GM18502 (cell line): ENCODE data around the gene ZFAND2A.
"Not testable (repeated sequence)": the region's sequence is repeated elsewhere in the genome, so short reads cannot be mapped to it uniquely, and the experiment has no call there.

Experiments
- ATAC-seq: cut with Tn5 transposase; IDR thresholded peaks from one replicate; pipeline ENCODE4 v1.9.1; 2021; ENCODE audit warnings: mild to moderate bottlenecking; ENCODE audit not compliant: unreplicated experiment, poor library complexity

ZFAND2A gene

GRCh38 chr7:1175967-1176851 lies 16.2 kb upstream of the ZFAND2A start:
- no peak for ATAC-seq

DNA sequence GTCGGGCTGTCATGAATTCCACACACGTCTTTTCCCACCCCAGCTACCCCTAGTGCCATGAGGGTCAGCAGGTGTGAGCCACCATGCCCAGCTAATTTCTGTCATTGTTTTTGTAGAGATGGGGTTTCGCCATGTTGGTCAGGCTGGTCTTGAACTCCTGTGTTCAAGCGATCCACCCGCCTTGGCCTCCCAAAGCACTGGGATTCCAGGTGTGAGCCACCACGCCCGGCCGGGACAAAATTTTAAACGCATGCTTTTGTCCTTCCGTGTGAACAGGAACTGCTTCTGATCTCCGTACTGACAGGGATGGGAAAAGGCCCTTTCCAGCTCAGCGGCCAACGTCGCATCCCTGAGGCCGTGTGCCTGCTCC lies 15.6 kb upstream of the ZFAND2A start:
- no peak for ATAC-seq

GRCh38 chr7:1174881-1175596 lies 15.0 kb upstream of the ZFAND2A start:
- no peak for ATAC-seq

- ATAC-seq, result no peak
Measured at GRCh38 chr7:1174002-1174401, 14.0 kb upstream of the ZFAND2A start.

- no peak for ATAC-seq
Measured at GRCh38 chr7:1172666-1173523, 12.9 kb upstream of the ZFAND2A start.

DNA sequence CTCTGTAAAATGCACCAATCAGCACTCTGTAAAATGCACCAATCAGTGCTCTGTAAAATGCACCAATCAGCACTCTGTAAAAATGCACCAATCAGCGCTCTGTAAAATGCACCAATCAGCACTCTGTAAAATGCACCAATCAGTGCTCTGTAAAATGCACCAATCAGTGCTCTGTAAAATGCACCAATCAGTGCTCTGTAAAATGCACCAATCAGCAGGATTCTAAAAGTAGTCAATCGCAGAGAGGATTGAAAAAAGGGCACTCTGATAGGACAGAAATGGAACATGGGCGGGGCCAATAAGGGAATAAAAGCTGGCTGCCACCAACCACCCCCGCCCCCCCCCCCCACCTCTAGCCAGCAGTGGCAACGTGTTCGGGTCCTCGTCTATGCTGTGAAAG lies 11.5 kb upstream of the ZFAND2A start:
- not testable (repeated sequence) for ATAC-seq

- ATAC-seq, result no peak
Measured at GRCh38 chr7:1170741-1171501, 10.9 kb upstream of the ZFAND2A start.

DNA sequence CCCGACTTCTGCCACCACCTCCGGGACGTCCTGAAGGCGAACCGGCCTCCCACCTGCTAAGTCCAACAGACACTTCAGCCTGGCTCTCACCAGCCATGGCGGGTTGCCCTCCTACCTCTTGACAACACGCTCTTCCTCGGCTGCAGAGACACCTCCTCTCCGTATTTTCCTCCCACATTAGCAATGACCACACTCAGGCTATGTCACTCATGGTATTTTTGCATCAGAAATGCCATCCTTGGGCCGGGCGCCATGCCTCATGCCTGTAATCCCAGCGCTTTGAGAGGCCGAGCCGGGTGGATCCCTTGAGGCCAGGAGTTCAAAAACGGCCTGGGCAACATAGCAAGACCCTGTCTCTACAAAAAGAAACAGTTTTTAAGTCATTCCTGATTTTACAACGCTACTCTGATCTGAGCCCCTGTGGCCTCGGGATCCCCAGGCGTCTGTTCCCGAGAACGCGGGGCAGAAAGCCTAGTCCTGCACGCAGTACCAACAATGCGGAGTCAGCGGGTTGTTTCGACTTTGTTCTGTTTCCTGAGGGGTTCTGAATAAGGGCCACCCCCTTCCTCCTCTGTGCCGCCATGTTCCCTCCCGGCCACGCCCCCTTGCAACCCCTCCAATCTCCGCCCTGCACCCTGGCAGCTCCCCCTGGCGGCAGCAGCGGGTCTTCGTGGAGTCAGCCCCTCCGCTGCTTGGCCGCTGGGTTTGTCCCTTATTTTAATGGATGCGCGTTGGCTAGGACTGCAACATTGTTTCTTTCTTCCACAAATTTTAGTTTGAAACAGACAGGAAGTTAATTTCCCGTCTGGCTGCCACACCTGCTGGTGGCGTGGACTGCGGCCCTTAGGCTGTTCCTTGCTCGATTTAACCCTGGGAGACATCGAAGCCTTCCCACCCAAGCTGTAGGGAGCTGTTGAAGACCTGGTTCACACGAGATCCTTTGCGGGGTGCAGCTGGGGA lies 9.7 kb upstream of the ZFAND2A start:
- ATAC-seq, result peak; percentile 78

GRCh38 chr7:1168422-1168821 lies 8.4 kb upstream of the ZFAND2A start:
- ATAC-seq, result no peak

DNA sequence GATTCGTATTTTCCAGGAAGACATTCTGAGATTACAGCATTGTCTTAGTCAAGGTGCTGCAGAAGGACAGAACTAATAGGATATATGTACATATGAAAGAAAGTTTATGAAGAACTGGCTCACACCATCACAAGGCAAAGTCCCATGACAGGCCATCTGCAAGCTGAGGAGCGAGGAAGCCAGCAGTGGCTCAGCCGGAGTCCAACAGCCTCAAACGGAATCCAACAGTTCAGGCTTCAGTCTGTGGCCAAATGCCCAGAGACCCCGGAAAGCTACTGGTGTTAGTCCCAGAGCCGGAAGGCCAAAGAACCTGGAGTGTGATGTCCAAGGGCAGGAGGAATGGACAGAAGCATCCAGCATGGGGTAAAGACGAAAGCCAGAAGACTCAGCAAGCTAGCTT lies 4.4 kb upstream of the ZFAND2A start:
- no peak for ATAC-seq

- ATAC-seq, result no peak
Measured at GRCh38 chr7:1163121-1163520, 3.1 kb upstream of the ZFAND2A start.

DNA sequence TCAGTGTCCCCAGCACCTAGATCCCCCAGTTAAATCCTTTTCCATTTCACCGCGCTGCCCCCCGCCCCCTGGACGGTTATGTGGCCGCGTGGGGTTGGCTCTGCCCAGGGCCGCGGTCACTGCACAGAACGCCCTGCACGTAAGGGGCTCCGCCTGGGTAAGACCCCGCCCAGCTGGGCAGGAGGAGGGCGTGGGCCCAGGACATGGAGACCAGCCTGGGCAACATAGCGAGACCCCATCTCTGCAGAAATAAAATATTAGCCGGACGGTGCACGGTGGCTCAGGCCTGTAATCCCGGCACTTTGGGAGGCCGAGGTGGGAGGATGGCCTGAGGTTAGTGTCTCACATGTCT lies 650 bp upstream of the ZFAND2A start:
- peak; percentile 15 for ATAC-seq

DNA sequence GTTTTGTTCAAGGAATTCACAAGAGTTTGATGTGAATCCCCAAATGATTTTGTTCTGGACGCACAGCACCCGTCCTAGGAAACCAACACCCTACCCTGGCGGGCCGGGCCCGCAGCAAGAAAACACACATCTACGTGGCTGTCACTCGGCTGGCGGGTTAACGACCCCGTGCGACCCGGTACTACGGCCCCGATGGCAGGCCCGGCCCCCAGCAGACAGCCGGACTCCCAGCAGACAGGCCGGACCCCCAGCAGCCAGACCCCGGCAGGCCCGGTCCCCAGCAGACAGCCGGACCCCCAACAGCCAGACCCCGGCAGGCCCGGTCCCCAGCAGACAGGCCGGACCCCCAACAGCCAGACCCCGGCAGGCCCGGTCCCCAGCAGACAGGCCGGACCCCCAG lies 765 bp downstream of the ZFAND2A start:
- not testable (repeated sequence) for ATAC-seq

DNA sequence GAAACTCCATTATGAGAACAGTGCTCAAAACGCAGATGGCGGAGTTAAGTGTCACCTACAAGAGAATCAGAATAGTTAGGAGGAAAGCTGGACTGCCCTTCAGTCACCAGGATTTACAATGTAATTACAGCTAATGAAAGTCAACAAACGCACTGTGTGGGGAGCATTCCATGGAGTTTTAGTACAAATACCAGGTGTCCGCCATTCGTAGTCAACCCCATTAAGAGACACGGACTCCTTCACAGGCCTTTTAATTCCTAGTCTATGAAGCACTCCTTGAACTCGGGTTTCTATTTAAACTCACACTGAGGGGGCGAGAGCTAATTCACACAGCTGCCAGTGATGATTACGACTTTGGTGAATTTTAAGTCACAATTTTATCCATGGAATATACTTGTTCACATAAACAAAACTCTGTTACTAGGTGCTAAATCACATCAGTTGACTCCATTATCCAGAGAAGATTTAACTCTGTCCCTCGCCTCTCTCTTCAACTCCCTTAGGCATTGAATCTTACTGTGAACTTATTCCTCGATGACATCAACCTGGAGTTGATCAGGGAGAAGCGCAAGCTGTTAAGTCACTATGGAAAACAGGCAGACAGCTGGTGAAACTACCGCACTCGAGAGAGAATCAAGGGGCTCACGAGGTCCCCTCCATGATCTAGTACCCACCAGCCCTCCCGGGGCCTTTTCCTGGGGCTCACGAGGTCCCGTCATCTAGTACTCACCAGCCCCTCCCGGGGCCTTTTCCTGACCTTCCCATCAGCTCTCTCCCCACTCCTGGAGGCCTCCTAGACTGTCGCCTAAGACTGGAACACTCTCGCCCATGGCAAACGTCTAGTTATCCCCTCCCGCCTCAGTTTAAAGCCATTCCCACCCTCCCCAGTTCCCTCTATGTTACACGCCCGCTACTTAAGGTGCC lies 1.5 kb downstream of the ZFAND2A start:
- ATAC-seq, result no peak

- no peak for ATAC-seq
Measured at GRCh38 chr7:1156782-1157535, 3.0 kb downstream of the ZFAND2A start.

DNA sequence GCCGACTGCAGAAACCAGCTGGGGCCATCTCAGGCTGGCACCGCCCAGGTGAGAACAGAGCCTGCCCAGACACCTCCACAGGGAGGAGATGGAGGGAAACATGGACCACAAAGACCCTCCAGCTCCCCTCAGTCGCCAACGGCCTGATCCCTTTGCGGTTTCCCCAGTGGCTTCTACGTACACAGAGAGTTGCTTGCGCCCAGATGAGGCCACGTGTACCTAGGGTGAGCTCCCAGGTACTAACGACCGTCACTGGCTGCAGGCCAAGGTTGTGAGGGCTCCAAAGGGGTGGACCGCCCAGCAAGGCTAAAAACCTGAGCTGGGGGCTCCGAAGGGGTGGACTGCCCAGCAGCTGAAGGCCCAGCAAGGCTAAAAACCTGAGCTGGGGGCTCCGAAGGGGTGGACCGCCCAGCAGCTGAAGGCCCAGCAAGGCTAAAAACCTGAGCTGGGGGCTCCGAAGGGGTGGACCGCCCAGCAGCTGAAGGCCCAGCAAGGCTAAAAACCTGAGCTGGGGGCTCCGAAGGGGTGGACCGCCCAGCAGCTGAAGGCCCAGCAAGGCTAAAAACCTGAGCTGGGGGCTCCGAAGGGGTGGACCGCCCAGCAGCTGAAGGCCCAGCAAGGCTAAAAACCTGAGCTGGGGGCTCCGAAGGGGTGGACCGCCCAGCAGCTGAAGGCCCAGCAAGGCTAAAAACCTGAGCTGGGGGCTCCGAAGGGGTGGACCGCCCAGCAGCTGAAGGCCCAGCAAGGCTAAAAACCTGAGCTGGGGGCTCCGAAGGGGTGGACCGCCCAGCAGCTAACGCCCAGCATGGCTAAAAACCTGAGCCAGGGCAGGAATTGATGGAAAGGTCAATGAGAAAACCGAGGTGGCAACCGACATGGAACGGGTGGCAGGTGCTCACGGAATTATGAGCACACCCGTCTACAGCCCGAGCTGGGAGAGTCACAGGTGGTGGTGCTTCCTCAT lies 3.9 kb downstream of the ZFAND2A start:
- not testable (repeated sequence) for ATAC-seq
